Measurements from ENCODE around the gene HERC3. TPM values are rescaled to one million over a fixed set of nuclear protein-coding genes. Genes with fewer than 3 reads are reported as not detected.
A peak's percentile ranks its signal among the peaks of the same experiment; 100 is the strongest.

The HERC3 gene
- total and polyA plus RNA-seq, 3 donors from 2014 or later: 8.1 to 15.7 (median 14.6) TPM

DNA sequence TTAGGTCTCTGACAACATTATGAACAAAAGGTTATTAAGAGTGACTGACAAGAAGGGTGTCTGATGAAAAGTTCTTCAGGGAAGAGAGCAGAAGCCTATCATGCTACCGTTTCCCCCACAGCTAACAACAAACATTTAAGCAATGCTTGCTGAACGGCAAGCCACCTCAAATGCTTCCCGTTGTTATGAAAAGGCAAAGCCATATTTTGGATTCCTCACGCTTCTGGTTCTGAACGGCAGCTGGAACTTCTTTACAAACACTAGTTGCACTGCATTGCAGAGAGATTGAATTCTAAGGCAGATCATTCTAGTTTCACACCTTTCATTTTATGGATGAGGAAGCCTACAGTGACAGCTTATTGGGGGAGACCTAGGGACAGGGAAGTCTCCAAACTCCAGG, 153.9 kb downstream of the HERC3 start:
- no peaks in the 10 kb centered on the region for H3K36me3 ChIP-seq (ENCODE audit: low read depth, missing control alignments)
- intact Hi-C loops (cut with DNase I; ENCODE audit: low total_unique reads): loop anchor here (5.0 kb wide), 1 partner anchor 146 kb away; no protein-coding TSS in a partner anchor
- H3K27ac ChIP-seq: peak overlapping the region; percentile 57 to 66
- H3K9me3 ChIP-seq: no peaks in the 10 kb centered on the region
- H3K27me3 ChIP-seq: no peaks in the 10 kb centered on the region
- H3K4me3 ChIP-seq: no peak overlapping the region
- H3K4me1 ChIP-seq: peaks cover 18% of the 10 kb centered on the region
- WGBS, 2 donors: 67 to 76% methylated on average over 5 of the region's 5 CpGs
- DNase-seq: no peak
- TF ChIP-seq, protein P1, sequence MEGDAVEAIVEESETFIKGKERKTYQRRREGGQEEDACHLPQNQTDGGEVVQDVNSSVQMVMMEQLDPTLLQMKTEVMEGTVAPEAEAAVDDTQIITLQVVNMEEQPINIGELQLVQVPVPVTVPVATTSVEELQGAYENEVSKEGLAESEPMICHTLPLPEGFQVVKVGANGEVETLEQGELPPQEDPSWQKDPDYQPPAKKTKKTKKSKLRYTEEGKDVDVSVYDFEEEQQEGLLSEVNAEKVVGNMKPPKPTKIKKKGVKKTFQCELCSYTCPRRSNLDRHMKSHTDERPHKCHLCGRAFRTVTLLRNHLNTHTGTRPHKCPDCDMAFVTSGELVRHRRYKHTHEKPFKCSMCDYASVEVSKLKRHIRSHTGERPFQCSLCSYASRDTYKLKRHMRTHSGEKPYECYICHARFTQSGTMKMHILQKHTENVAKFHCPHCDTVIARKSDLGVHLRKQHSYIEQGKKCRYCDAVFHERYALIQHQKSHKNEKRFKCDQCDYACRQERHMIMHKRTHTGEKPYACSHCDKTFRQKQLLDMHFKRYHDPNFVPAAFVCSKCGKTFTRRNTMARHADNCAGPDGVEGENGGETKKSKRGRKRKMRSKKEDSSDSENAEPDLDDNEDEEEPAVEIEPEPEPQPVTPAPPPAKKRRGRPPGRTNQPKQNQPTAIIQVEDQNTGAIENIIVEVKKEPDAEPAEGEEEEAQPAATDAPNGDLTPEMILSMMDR (IDR thresholded peaks at IDR 0.05): no peak
- TF ChIP-seq POLR2A (IDR thresholded peaks at IDR 0.05): no peak

DNA sequence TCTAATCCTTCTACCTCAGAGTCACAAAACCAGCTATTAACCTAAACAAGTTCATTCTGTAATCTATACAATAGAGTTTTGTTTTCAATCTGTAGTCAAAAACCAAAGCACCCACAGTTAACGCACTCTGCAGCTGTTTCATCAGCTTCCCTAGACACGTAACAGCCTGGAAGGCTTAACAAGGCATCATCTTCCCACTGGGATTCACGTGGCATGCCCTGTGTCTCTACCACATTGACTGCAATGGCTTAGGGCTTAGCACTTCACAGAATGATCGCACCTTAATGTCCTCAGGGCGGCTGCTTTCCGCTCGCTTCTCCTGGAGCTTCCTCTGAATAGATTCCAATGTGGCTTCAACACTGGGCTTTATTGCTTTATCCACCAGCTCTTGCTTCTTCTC, 155.1 kb downstream of the HERC3 start:
- WGBS, 2 donors: 96 to 98% methylated on average over 7 of the region's 7 CpGs
- no peak for DNase-seq
- Histone ChIP-seq H3K27me3 (no peaks in the 10 kb centered on the region), H3K4me1 (peaks cover 18% of the 10 kb centered on the region), H3K27ac (no peak overlapping the region), H3K4me3 (no peak overlapping the region), H3K9me3 (no peaks in the 10 kb centered on the region), H3K36me3 (ENCODE audit: low read depth, missing control alignments) (no peaks in the 10 kb centered on the region)
- TF ChIP-seq POLR2A (IDR thresholded peaks at IDR 0.05): no peak
- TF ChIP-seq, protein P1 (IDR thresholded peaks at IDR 0.05): no peak
- intact Hi-C loops (cut with DNase I; ENCODE audit: low total_unique reads): loop anchor here (5.0 kb wide), 1 partner anchor 145 kb away; no protein-coding TSS in a partner anchor

DNA sequence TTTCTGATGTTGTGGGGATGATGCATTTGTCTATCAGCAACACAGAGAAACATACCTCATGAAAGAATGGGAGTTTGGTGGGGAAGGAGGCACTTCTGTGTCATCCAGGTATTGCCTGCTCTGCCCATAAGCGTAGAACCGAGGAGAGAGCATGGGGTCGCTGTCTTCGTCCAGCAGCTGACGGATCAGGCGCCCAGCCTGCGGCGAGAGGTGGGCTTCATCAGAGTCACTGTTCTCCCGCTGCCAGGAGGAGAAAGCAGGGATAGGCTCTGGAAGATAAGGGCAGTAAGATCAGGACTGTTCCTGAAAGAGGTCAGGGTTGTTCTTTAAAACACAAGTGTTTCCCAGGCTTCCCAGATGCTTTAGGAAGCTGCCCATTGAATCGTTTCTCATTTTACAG, 158.1 kb downstream of the HERC3 start:
- no peaks in the 10 kb centered on the region for H3K36me3 ChIP-seq (ENCODE audit: low read depth, missing control alignments)
- H3K27ac ChIP-seq: no peak overlapping the region
- H3K9me3 ChIP-seq: no peaks in the 10 kb centered on the region
- H3K4me3 ChIP-seq: no peak overlapping the region
- no peaks in the 10 kb centered on the region for H3K27me3 ChIP-seq
- DNase-seq: no peak
- intact Hi-C loops (cut with DNase I; ENCODE audit: low total_unique reads): no loop called here
- H3K4me1 ChIP-seq: peaks cover 8% of the 10 kb centered on the region
- TF ChIP-seq, protein P1 (IDR thresholded peaks at IDR 0.05): no peak
- no peak for TF ChIP-seq POLR2A (IDR thresholded peaks at IDR 0.05)
- WGBS, 2 donors: 95 to 97% methylated on average over 10 of the region's 10 CpGs

DNA sequence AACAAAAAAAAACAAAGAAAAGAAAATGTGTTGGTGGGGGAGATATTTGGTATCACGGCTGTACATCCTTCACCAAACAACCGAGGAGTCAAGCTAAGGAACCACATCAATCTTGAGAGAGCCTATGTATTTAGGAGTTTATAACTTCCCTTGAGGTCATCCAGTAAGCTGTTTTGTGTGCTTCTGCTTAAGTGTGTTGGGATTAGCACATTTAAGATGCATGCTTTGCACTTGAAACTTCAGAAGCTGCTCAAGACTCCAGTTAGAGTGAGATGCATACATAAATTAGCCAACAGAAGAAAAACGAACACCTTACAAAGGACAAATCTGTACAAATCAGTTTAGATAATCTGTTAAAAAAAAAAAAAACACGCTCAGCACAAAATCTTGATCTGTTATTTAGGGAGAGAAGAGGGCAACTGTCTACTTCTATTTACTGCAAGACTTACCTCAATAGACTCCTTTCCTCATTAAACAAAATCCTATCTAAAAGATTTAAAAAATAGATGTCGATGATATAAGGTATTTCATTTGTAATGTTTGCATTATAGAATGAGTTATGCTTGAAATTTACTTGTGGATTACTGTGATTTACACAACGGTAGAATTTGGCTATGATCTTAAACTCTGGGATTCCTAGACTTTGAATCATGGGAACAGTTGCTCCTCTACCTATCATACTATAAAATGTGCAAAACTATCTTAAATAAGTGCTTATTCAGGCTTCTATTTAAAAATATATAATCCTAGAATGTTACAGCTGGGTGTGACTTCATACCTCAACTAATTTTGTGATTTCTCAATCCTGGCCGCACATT, 159.2 kb downstream of the HERC3 start:
- intact Hi-C loops (cut with DNase I; ENCODE audit: low total_unique reads): no loop called here
- peaks cover under 1% of the 10 kb centered on the region for H3K4me1 ChIP-seq
- WGBS, 2 donors: 92 to 93% methylated on average over 7 of the region's 7 CpGs
- no peak overlapping the region for H3K4me3 ChIP-seq
- TF ChIP-seq, protein P1 (IDR thresholded peaks at IDR 0.05): no peak
- TF ChIP-seq POLR2A (IDR thresholded peaks at IDR 0.05): no peak
- no peaks in the 10 kb centered on the region for H3K9me3 ChIP-seq
- H3K27me3 ChIP-seq: no peaks in the 10 kb centered on the region
- no peaks in the 10 kb centered on the region for H3K36me3 ChIP-seq (ENCODE audit: low read depth, missing control alignments)
- H3K27ac ChIP-seq: no peak overlapping the region
- no peak for DNase-seq

DNA sequence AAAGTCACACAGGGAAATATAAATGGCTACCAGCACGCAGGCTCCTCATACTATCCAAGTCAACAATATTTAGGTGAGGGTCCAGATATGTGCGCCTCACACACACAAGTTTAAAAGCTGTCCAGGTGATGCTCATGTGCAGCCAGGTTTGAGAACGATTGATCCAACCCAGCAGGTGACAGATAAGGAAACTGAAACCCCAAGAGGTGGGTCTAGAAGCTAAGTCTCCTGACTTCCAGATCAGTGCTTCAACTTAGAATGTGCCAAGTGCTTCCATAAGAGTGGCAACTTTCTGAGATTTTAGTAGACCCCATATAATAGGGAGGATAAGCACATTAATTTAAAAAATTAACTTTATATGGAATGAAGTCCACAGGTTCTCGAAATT, 159.8 kb downstream of the HERC3 start:
- 94 to 95% methylated on average over 3 to 4 of the region's 4 CpGs for WGBS, 2 donors
- no peaks in the 10 kb centered on the region for H3K27me3 ChIP-seq
- no peaks in the 10 kb centered on the region for H3K36me3 ChIP-seq (ENCODE audit: low read depth, missing control alignments)
- intact Hi-C loops (cut with DNase I; ENCODE audit: low total_unique reads): no loop called here
- H3K9me3 ChIP-seq: no peaks in the 10 kb centered on the region
- no peak for DNase-seq
- H3K27ac ChIP-seq: no peak overlapping the region
- TF ChIP-seq, protein P1 (IDR thresholded peaks at IDR 0.05): no peak
- TF ChIP-seq POLR2A (IDR thresholded peaks at IDR 0.05): no peak
- H3K4me3 ChIP-seq: no peak overlapping the region
- H3K4me1 ChIP-seq: no peaks in the 10 kb centered on the region

Measured in testis (tissue), 3 donors.